CD8-positive, alpha-beta memory T cell (primary cell): ENCODE measurements around the gene PACS1. TPM values are rescaled to one million over a fixed set of nuclear protein-coding genes. Genes with fewer than 3 reads are reported as not detected.
"Not testable (repeated sequence)": the region's sequence is repeated elsewhere in the genome, so short reads cannot be mapped to it uniquely, and the experiment has no call there.

ENCODE experiments used
- CTCF ChIA-PET: fragments of 350-600 bp; sonication (Branson Sonifier 250); formaldehyde crosslinking; loops from one replicate; lab custom pipeline; 2021; ENCODE audit warnings: antibody characterized with exemption; lab: Charles Lee
- POLR2A ChIA-PET: fragments of 350-600 bp; sonication (Branson Sonifier 250); formaldehyde crosslinking; loops from one replicate; lab custom pipeline; 2021; ENCODE audit warnings: antibody characterized with exemption; lab: Charles Lee
- DNase-seq, 5 donors: peaks; one replicate each; pipeline versions ENCODE4 v3.0.0 to v3.0.0-alpha.2; 2020 to 2022; ENCODE audit warnings: mixed read lengths in 1 of 5
- H3K27ac ChIP-seq: one replicate; pipeline ENCODE4 v1.7.0; 2013; ENCODE audit warnings: low read depth, mild to moderate bottlenecking, low read length, moderate library complexity
- H3K27me3 ChIP-seq: 2 replicates; pipeline ENCODE4 v1.7.0; 2013; ENCODE audit warnings: low read length, mild to moderate bottlenecking; ENCODE audit not compliant: insufficient read depth, poor library complexity, severe bottlenecking
- H3K36me3 ChIP-seq: 2 replicates; pipeline ENCODE4 v1.7.0; 2013; ENCODE audit warnings: mild to moderate bottlenecking, low read length, moderate library complexity; ENCODE audit not compliant: insufficient read depth
- H3K4me1 ChIP-seq: 2 replicates; pipeline ENCODE4 v1.7.0; 2013; ENCODE audit warnings: mild to moderate bottlenecking, low read length, moderate library complexity; ENCODE audit not compliant: insufficient read depth
- H3K4me3 ChIP-seq: 2 replicates; pipeline ENCODE4 v1.7.0; 2013; ENCODE audit warnings: mild to moderate bottlenecking, low read length
- H3K9me3 ChIP-seq: 2 replicates; pipeline ENCODE4 v1.7.0; 2013; ENCODE audit warnings: mild to moderate bottlenecking, low read length
- H3K27ac Mint-ChIP-seq, 8 donors: one replicate each; pipeline ENCODE4 v1.8.0; 2020 to 2021; ENCODE audit warnings: mixed read lengths in 8 of 8, mild to moderate bottlenecking in 6 of 8, inconsistent platforms in 3 of 8, moderate library complexity in 3 of 8
- H3K27me3 Mint-ChIP-seq, 2 donors: one replicate each; pipeline ENCODE4 v1.8.0; 2020 to 2021; ENCODE audit warnings: mixed read lengths in 2 of 2, mild to moderate bottlenecking in 1 of 2, moderate library complexity in 1 of 2
- H3K36me3 Mint-ChIP-seq, 3 donors: one replicate each; pipeline ENCODE4 v1.8.0; 2020 to 2021; ENCODE audit warnings: mixed read lengths in 3 of 3, inconsistent platforms in 1 of 3, mild to moderate bottlenecking in 1 of 3
- H3K4me1 Mint-ChIP-seq, 3 donors: one replicate each; pipeline ENCODE4 v1.8.0; 2020 to 2021; ENCODE audit warnings: mixed read lengths in 3 of 3, inconsistent platforms in 1 of 3, mild to moderate bottlenecking in 1 of 3
- H3K4me3 Mint-ChIP-seq, 7 donors: one replicate each; pipeline ENCODE4 v1.8.0; 2020 to 2021; ENCODE audit warnings: mixed read lengths in 7 of 7, mild to moderate bottlenecking in 6 of 7, moderate library complexity in 4 of 7, inconsistent platforms in 2 of 7
- H3K9me3 Mint-ChIP-seq, 5 donors: one replicate each; pipeline ENCODE4 v1.8.0; 2020 to 2022; ENCODE audit warnings: mixed read lengths in 5 of 5, mild to moderate bottlenecking in 3 of 5, moderate library complexity in 2 of 5, inconsistent platforms in 1 of 5
- polyA plus RNA-seq: library from polyadenylated mRNA; unstranded; fragments of 300-500 nt; fragmentation: Illumina TruSeq; gene quantifications from one replicate; pipeline ENCODE4 v1.2.3, GENCODE V29; 2021
- total RNA-seq, 2 experiments: library from RNA; stranded (reverse); gene quantifications; one replicate each; pipeline ENCODE4 v1.2.3, GENCODE V29; 2021

The PACS1 gene
- total and polyA plus RNA-seq, 3 experiments from 2014 or later, result 73.3 to 86.1 (median 77.4) TPM

DNA sequence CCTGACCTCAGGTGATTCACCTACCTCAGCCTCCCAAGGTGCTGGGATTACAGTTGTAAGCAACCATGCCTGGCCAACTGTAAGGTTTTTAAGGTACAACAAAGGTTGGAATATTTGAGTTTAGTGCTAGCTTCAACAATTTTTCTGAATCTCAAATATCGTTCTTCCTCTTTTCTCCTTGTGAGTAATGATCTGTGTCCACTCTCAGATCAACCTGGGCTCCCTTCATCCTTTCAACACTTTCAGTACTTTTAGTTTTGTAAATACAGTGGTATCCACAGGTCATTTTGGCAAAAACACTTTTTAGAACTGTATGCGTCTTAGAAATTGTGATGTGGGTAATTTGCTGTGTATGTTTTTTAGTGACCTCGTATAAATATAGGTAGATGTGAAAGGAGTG is 7.9 kb downstream of the PACS1 start:
- Mint-ChIP-seq H3K36me3 (peaks cover 0 to 62% (median 16%) of the 10 kb centered on the region in 3 donors), H3K4me1 (peaks cover 72 to 84% (median 74%) of the 10 kb centered on the region in 3 donors), H3K9me3 (no peaks in the 10 kb centered on the region), H3K27ac (peak overlapping the region in 5 of 8 donors; percentile 51 to 94 (median 78)), H3K4me3 (peak overlapping the region in 1 of 7 donors; percentile 52), H3K27me3 (peaks cover 0 to 1% of the 10 kb centered on the region in 2 donors)
- CTCF ChIA-PET, result interaction anchor here (0.7 to 9.0 kb wide), 2 partner anchors 9 to 35 kb away, joined by 3 to 103 read pairs; partner anchors contain the start of gene PACS1
- H3K27ac ChIP-seq, result no peak overlapping the region
- POLR2A ChIA-PET, result interaction anchor here (0.7 kb wide), 1 partner anchor 41 kb away, joined by 4 read pairs; no protein-coding TSS in a partner anchor
- H3K9me3 ChIP-seq, result no peaks in the 10 kb centered on the region
- peaks cover 71% of the 10 kb centered on the region for H3K4me1 ChIP-seq
- no peak for DNase-seq
- H3K4me3 ChIP-seq, result no peak overlapping the region
- no peaks in the 10 kb centered on the region for H3K27me3 ChIP-seq
- H3K36me3 ChIP-seq, result peaks cover 7% of the 10 kb centered on the region

DNA sequence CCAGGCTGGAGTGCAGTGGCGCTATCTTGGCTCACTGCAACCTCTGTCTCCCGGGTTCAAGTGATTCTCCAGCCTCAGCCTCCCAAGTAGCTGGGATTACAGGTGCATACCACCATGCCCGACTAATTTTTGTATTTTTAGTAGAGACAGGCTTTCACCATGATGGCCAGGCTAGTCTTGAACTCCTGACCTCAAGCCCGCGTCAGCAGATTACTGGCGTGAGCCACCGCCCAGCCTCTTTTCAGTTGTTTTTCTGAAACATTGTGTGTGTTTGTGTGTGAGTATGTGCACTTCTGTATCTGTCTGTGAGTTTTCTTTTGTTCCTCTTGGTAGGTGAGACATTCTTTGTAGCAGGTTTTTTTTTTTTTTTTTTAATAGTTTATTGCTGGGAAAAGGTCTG is 8.9 kb downstream of the PACS1 start:
- peaks cover 77% of the 10 kb centered on the region for H3K4me1 ChIP-seq
- Mint-ChIP-seq H3K4me3 (peak overlapping the region in 2 of 7 donors; percentile 14 to 62), H3K4me1 (peaks cover 74 to 85% (median 75%) of the 10 kb centered on the region in 3 donors), H3K27ac (peak overlapping the region in 7 of 8 donors; percentile 20 to 99 (median 94)), H3K36me3 (peaks cover 0 to 57% (median 15%) of the 10 kb centered on the region in 3 donors)
- CTCF ChIA-PET, result interaction anchor here (0.8 to 9.0 kb wide), 4 partner anchors 10 to 62 kb away, joined by 3 to 103 read pairs (median 3); partner anchors contain the start of gene PACS1
- not testable (repeated sequence) for H3K36me3 ChIP-seq, H3K9me3 ChIP-seq, H3K9me3 Mint-ChIP-seq, DNase-seq, H3K27me3 ChIP-seq, H3K27ac ChIP-seq, H3K4me3 ChIP-seq, H3K27me3 Mint-ChIP-seq
- POLR2A ChIA-PET, result interaction anchor here (0.6 to 3.1 kb wide), 2 partner anchors 9 to 745 kb away, joined by 3 to 43 read pairs; partner anchors contain the start of genes DPF2 and PACS1

DNA sequence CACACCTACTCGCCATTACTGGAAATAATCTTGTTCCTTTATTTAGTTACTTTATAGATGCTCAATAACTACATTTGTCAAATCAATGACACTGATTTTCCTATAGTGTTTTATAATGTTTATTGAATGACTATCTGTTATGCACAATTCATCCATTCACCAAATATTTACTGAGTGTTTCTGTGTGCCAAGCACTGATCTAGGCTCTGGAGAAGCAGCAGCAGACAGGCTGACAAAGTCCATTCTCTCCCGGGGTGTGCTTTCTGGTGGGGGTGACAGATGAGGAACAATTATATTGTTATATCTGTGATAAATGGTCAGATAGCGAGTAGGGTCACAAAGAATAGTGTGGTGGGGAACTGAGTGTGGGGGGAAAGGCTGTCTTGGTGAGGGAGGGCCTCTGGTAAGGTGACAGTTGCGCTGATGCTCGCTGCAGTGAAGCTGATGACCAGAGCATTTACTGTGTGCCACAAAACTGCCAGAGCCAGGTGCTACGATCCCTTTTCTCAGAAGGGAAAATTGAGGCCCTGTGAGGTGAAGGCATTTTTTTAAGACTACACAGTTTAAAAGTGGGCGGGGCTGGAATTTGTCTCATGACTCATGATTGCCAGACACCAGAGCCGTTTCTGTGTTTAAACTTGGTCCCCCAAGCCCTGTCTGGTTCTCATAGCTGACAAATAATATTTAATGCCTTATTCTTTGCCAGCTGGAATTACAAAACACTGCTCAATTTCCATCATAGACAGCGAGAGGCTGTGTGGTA is 10.2 kb downstream of the PACS1 start:
- CTCF ChIA-PET, result interaction anchor here (1.1 to 9.0 kb wide), 12 partner anchors 11 to 55 kb away, joined by 3 to 103 read pairs (median 6); partner anchors contain the start of gene PACS1
- no peaks in the 10 kb centered on the region for H3K27me3 ChIP-seq
- H3K9me3 ChIP-seq, result no peaks in the 10 kb centered on the region
- DNase-seq, result peak; percentile 43 to 81 (median 59)
- H3K36me3 Mint-ChIP-seq, result peaks cover 0 to 46% (median 12%) of the 10 kb centered on the region in 3 donors
- peak overlapping the region; percentile 80 to 95 (median 93) for H3K4me3 Mint-ChIP-seq
- peaks cover 79 to 90% (median 82%) of the 10 kb centered on the region in 3 donors for H3K4me1 Mint-ChIP-seq
- peaks cover 0 to 2% of the 10 kb centered on the region in 2 donors for H3K27me3 Mint-ChIP-seq
- POLR2A ChIA-PET, result interaction anchor here (1.0 to 3.1 kb wide), 6 partner anchors 10 to 46 kb away, joined by 4 to 43 read pairs (median 8); partner anchors contain the start of gene PACS1
- no peaks in the 10 kb centered on the region for H3K9me3 Mint-ChIP-seq
- peak overlapping the region; percentile 2 for H3K4me3 ChIP-seq
- H3K4me1 ChIP-seq, result peaks cover 83% of the 10 kb centered on the region
- H3K27ac Mint-ChIP-seq, result peak overlapping the region; percentile 94 to 99 (median 99)
- H3K36me3 ChIP-seq, result no peaks in the 10 kb centered on the region
- H3K27ac ChIP-seq, result peak overlapping the region; percentile 48

DNA sequence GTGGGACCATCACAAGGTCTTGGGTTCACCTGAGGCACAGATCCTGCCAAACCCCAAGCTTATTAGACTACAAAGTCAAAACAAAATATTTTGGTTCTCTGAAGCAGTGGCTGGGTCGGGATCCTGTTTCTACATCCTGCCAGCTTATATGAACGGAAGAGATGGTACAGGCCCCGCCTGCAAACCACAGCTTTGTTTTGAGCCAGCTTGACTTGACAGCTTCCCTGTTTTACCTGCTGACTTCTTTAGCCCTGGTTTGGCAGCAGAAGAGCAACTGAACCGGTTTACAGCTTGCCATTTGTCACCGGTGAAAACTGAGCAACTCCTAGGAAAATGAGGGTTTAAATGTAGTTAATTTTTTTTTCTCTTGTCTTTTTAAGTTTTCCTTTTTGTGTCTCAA is 11.4 kb downstream of the PACS1 start:
- H3K4me3 ChIP-seq, result peak overlapping the region; percentile 37
- POLR2A ChIA-PET, result interaction anchor here (0.6 to 3.1 kb wide), 10 partner anchors 11 to 79 kb away, joined by 3 to 43 read pairs (median 5); partner anchors contain the start of genes BANF1, PACS1 and SF3B2
- H3K4me3 Mint-ChIP-seq, result peak overlapping the region; percentile 84 to 95 (median 93)

DNA sequence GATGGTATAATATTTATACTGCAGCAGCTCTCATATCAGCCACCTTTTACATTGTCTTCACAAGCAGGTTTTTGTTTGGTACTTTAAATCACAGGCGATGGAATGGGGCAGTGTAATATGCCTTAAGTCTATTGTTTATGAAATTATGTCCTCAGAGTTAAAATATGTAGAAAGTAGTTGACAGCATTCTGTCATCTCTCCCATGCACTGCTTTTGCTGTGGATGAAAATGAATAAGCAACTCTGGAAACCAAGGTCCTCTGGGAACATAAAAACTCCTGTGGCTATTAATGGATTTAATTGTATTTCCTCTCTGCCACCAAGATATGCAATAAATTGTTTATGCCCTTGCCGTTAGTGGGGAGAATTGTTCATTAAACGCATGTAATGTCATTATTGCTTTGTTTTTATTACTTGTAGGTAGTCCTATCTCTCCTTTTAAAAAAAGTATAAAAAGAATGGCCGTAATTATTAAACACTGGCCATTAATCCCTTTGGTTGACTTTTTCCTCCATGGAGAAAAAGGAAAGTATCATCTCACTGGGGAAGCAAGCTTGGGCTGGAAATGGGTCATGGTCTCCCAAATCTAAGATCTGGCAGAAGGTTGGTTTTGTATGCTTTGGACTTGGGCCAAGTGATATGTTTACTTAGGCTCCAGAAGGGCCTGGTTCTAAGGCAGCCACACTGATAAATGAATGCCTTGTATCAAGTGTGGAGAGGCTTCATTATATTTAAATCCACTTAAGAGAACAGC is 13.1 kb downstream of the PACS1 start:
- peak overlapping the region; percentile 34 to 93 (median 59) for H3K4me3 Mint-ChIP-seq
- peaks cover 0 to 26% (median 8%) of the 10 kb centered on the region in 3 donors for H3K36me3 Mint-ChIP-seq
- peak overlapping the region; percentile 33 to 99 (median 91) for H3K27ac Mint-ChIP-seq
- no peak overlapping the region for H3K4me3 ChIP-seq
- H3K9me3 Mint-ChIP-seq, result no peaks in the 10 kb centered on the region
- no peaks in the 10 kb centered on the region for H3K27me3 ChIP-seq
- ChIA-PET POLR2A (interaction anchor here (0.6 to 1.7 kb wide), 2 partner anchors 20 to 162 kb away, joined by 3 to 4 read pairs; no protein-coding TSS in a partner anchor), CTCF (interaction anchor here (1.0 to 9.0 kb wide), 3 partner anchors 14 to 52 kb away, joined by 3 to 103 read pairs (median 5); partner anchors contain the start of gene PACS1)
- H3K27ac ChIP-seq, result no peak overlapping the region
- no peak for DNase-seq
- no peaks in the 10 kb centered on the region for H3K36me3 ChIP-seq
- H3K9me3 ChIP-seq, result no peaks in the 10 kb centered on the region
- peaks cover 85 to 91% (median 90%) of the 10 kb centered on the region in 3 donors for H3K4me1 Mint-ChIP-seq
- H3K27me3 Mint-ChIP-seq, result peaks cover 0 to 2% of the 10 kb centered on the region in 2 donors
- peaks cover 90% of the 10 kb centered on the region for H3K4me1 ChIP-seq

More for the DNA sequence above, 11.4 kb downstream of the PACS1 start:
- H3K36me3 ChIP-seq, result no peaks in the 10 kb centered on the region
- H3K27ac ChIP-seq, result peak overlapping the region; percentile 52
- Mint-ChIP-seq H3K9me3 (no peaks in the 10 kb centered on the region), H3K27ac (peak overlapping the region; percentile 94 to 99 (median 99)), H3K36me3 (peaks cover 0 to 37% (median 12%) of the 10 kb centered on the region in 3 donors), H3K4me1 (peaks cover 83 to 90% (median 86%) of the 10 kb centered on the region in 3 donors), H3K27me3 (peaks cover 0 to 2% of the 10 kb centered on the region in 2 donors)
- peaks cover 90% of the 10 kb centered on the region for H3K4me1 ChIP-seq
- CTCF ChIA-PET, result interaction anchor here (1.0 to 9.0 kb wide), 11 partner anchors 12 to 307 kb away, joined by 3 to 103 read pairs (median 6); partner anchors contain the start of gene PACS1
- no peaks in the 10 kb centered on the region for H3K9me3 ChIP-seq
- H3K27me3 ChIP-seq, result no peaks in the 10 kb centered on the region
- DNase-seq, result peak; percentile 59 to 88 (median 74)

DNA sequence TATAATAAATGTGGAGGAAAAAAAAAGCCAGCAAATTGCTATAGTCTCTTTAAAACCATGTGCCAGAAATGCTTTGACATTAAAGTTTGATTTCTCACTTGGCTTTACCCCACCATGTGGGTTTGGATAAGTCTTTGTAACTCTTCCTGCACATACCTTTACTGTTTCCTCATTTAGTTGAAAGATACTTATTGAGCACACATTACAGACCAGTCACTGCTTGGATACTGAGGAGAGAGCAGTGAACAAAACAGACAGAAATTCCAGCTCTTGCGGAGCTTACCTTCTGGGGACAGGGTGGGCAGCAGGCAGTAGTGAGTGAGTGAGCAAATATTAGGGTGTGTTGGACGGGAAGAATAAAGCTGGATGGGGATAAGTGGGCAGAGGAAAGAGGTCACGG is 13.7 kb downstream of the PACS1 start:
- peak overlapping the region; percentile 16 to 99 (median 91) for H3K27ac Mint-ChIP-seq
- H3K4me1 ChIP-seq, result peaks cover 90% of the 10 kb centered on the region
- H3K9me3 Mint-ChIP-seq, result no peaks in the 10 kb centered on the region
- no peaks in the 10 kb centered on the region for H3K27me3 ChIP-seq
- H3K4me3 ChIP-seq, result no peak overlapping the region
- DNase-seq, result no peak
- H3K4me1 Mint-ChIP-seq, result peaks cover 85 to 91% (median 90%) of the 10 kb centered on the region in 3 donors
- H3K9me3 ChIP-seq, result no peaks in the 10 kb centered on the region
- H3K27ac ChIP-seq, result no peak overlapping the region
- ChIA-PET CTCF (interaction anchor here (1.0 to 9.0 kb wide), 3 partner anchors 14 to 52 kb away, joined by 3 to 103 read pairs (median 5); partner anchors contain the start of gene PACS1), POLR2A (no interaction called here)
- H3K36me3 Mint-ChIP-seq, result peaks cover 0 to 24% (median 4%) of the 10 kb centered on the region in 3 donors
- H3K36me3 ChIP-seq, result no peaks in the 10 kb centered on the region
- peak overlapping the region in 5 of 7 donors; percentile 34 to 62 (median 59) for H3K4me3 Mint-ChIP-seq
- H3K27me3 Mint-ChIP-seq, result peaks cover 0 to 2% of the 10 kb centered on the region in 2 donors
